ENCODE measurements around the gene PUM2.
"Not testable (repeated sequence)": the region's sequence is repeated elsewhere in the genome, so short reads cannot be mapped to it uniquely, and the experiment has no call there.

Gene PUM2

DNA sequence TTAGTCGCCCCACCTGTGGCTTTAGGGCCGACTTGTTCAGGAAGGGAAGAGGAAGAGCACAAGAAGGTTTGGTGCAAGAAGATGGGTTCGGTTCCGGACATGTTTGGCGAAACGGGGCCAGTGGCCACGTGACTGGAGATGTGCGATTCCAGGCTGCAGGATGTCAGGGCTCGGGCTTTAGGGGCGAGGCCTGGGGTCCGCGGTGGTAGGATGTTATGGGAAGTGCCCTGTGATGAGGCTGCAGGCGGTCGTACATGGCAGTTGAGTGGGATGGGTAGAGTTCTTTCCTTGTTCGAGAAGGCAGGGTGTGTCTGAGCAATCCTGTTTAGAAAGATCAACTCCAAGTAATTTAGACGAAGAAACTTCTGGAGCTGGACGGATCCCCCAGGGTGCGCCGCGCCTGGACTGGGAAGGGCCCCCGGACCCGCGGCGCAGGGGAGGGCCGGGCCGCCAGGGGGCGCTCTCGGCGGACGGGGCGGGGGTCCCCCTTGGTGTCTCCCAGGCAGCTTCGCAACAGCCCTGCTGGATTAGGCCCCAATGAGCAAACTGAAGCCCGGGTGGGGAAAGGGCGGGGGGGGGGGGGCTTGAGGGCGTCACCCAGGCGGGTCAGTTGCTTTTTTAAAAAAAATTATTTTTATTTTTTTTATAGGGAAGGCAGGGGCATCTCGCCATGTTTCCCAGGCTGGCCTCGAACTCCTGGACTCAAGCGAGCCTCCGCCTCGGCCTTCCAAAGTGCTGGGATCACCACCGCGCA is 108.5 kb downstream of the PUM2 start:
- Histone ChIP-seq H3K9ac (ENCODE audit: low read depth in 1 of 2, low read length in 2 of 2) (no peak overlapping the region), H3K27ac (ENCODE audit: low read depth in 2 of 2, low read length in 2 of 2) (no peak overlapping the region), H3K4me1 (ENCODE audit: control insufficient read depth in 2 of 2, insufficient read depth in 2 of 2, low read length in 2 of 2) (no peaks in the 10 kb centered on the region), H3K4me3 (ENCODE audit: low read length in 2 of 2) (no peak overlapping the region), H3K9me3 (ENCODE audit: control insufficient read depth in 2 of 2, low read length in 2 of 2) (no peaks in the 10 kb centered on the region), H3K36me3 (ENCODE audit: control insufficient read depth in 2 of 2, insufficient read depth in 2 of 2, low read length in 2 of 2) (peaks cover 1 to 3% of the 10 kb centered on the region in 2 donors), H3K27me3 (ENCODE audit: control insufficient read depth in 2 of 2, insufficient read depth in 2 of 2, low read length in 2 of 2) (no peaks in the 10 kb centered on the region)

GRCh38 chr2:20240291-20240690 is 110.4 kb downstream of the PUM2 start:
- not testable (repeated sequence) for H3K36me3 ChIP-seq (ENCODE audit: control insufficient read depth in 2 of 2, insufficient read depth in 2 of 2, low read length in 2 of 2); H3K27ac ChIP-seq (ENCODE audit: low read depth in 2 of 2, low read length in 2 of 2); H3K9ac ChIP-seq (ENCODE audit: low read depth in 1 of 2, low read length in 2 of 2); H3K4me1 ChIP-seq (ENCODE audit: control insufficient read depth in 2 of 2, insufficient read depth in 2 of 2, low read length in 2 of 2); H3K27me3 ChIP-seq (ENCODE audit: control insufficient read depth in 2 of 2, insufficient read depth in 2 of 2, low read length in 2 of 2); H3K9me3 ChIP-seq (ENCODE audit: control insufficient read depth in 2 of 2, low read length in 2 of 2); H3K4me3 ChIP-seq (ENCODE audit: low read length in 2 of 2)

- H3K27ac ChIP-seq (ENCODE audit: low read depth in 2 of 2, low read length in 2 of 2), result no peak overlapping the region
- no peak overlapping the region for H3K9ac ChIP-seq (ENCODE audit: low read depth in 1 of 2, low read length in 2 of 2)
- no peaks in the 10 kb centered on the region for H3K36me3 ChIP-seq (ENCODE audit: control insufficient read depth in 2 of 2, insufficient read depth in 2 of 2, low read length in 2 of 2)
- H3K27me3 ChIP-seq (ENCODE audit: control insufficient read depth in 2 of 2, insufficient read depth in 2 of 2, low read length in 2 of 2), result no peaks in the 10 kb centered on the region
- no peak overlapping the region for H3K4me3 ChIP-seq (ENCODE audit: low read length in 2 of 2)
- H3K9me3 ChIP-seq (ENCODE audit: control insufficient read depth in 2 of 2, low read length in 2 of 2), result no peaks in the 10 kb centered on the region
- H3K4me1 ChIP-seq (ENCODE audit: control insufficient read depth in 2 of 2, insufficient read depth in 2 of 2, low read length in 2 of 2), result peaks cover 5 to 15% of the 10 kb centered on the region in 2 donors
Observed at GRCh38 chr2:20236496-20236895, 114.1 kb downstream of the PUM2 start.

DNA sequence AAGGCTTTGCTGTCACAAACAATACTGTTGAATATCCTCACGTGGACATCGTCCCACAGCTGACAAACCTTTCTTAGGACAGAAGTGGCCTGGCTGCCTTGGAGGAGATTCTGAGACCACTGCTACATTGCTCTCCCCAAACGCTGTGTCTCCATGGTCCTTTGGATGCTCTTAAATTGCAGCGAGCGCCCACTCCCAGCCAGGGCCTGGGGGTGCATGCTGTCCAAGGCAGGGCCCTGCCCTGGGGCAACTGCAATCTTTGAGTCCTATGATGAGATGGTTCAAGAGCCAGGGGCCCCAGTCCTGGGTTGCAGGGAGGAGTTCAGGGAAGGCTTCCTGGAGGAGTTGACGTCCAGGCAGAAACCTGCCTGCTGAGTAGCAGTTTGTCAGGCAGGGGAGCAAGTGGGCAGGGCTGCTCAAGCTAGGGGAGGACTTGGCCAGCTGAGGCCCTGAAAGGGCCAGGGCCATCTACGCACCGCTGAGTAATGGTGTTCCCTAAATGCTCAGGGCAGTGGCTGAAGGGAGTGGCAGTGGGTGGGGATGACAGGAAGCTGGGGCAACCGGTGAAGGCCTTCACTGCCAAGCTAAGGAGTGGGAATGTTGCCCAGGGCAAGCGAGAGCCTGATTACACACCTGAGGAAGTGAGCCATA is 114.9 kb downstream of the PUM2 start:
- Histone ChIP-seq H3K9ac (ENCODE audit: low read depth in 1 of 2, low read length in 2 of 2) (peak overlapping the region in 1 of 2 donors; percentile 5), H3K9me3 (ENCODE audit: control insufficient read depth in 2 of 2, low read length in 2 of 2) (no peaks in the 10 kb centered on the region), H3K4me1 (ENCODE audit: control insufficient read depth in 2 of 2, insufficient read depth in 2 of 2, low read length in 2 of 2) (peaks cover 10 to 22% of the 10 kb centered on the region in 2 donors), H3K4me3 (ENCODE audit: low read length in 2 of 2) (no peak overlapping the region), H3K27ac (ENCODE audit: low read depth in 2 of 2, low read length in 2 of 2) (peak overlapping the region; percentile 13 to 16), H3K36me3 (ENCODE audit: control insufficient read depth in 2 of 2, insufficient read depth in 2 of 2, low read length in 2 of 2) (no peaks in the 10 kb centered on the region), H3K27me3 (ENCODE audit: control insufficient read depth in 2 of 2, insufficient read depth in 2 of 2, low read length in 2 of 2) (no peaks in the 10 kb centered on the region)

DNA sequence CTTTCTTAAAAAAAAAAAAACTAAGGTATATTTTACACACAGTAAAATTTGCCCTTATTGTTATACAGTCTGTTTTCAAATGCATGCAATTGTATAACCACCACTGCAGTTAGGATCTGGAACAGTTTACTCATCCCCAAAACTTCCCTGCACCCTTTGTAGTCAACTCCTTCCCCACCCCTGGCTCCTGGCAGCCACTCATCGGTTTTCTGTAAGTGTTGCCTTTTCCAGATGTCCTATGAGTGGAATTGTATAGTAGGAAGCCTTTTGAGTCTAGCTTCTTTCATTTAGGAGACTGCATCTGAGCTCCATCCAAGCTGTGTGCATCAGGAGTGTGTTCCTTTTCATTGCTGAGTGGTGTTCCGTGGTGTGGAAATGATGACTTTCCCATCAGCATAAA is 116.0 kb downstream of the PUM2 start:
- H3K27me3 ChIP-seq (ENCODE audit: control insufficient read depth in 2 of 2, insufficient read depth in 2 of 2, low read length in 2 of 2); H3K4me3 ChIP-seq (ENCODE audit: low read length in 2 of 2); H3K36me3 ChIP-seq (ENCODE audit: control insufficient read depth in 2 of 2, insufficient read depth in 2 of 2, low read length in 2 of 2); H3K9ac ChIP-seq (ENCODE audit: low read depth in 1 of 2, low read length in 2 of 2); H3K27ac ChIP-seq (ENCODE audit: low read depth in 2 of 2, low read length in 2 of 2); H3K9me3 ChIP-seq (ENCODE audit: control insufficient read depth in 2 of 2, low read length in 2 of 2): not testable (repeated sequence)
- peaks cover 10 to 24% of the 10 kb centered on the region in 2 donors for H3K4me1 ChIP-seq (ENCODE audit: control insufficient read depth in 2 of 2, insufficient read depth in 2 of 2, low read length in 2 of 2)

DNA sequence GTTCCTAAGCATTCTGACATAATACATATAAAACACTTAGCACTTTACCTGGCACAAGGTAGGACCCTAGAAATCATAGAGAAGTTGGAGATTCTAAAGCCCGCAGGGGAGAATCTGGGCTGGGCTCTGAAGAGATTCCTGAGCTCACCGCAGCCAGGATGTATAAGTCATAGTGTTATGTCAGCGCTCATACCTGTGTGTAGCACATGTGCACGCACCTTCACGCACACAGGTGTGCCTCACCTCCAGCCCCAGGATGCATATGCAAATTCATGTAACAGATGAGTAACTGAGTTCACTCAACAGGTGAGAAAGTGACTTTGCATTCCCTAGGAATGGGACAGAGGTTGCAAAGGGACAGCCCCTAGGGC is 117.8 kb downstream of the PUM2 start:
- Histone ChIP-seq H3K4me1 (ENCODE audit: control insufficient read depth in 2 of 2, insufficient read depth in 2 of 2, low read length in 2 of 2) (peaks cover 10 to 24% of the 10 kb centered on the region in 2 donors), H3K4me3 (ENCODE audit: low read length in 2 of 2) (no peak overlapping the region), H3K9me3 (ENCODE audit: control insufficient read depth in 2 of 2, low read length in 2 of 2) (no peaks in the 10 kb centered on the region), H3K27ac (ENCODE audit: low read depth in 2 of 2, low read length in 2 of 2) (peak overlapping the region in 1 of 2 donors; percentile 84), H3K36me3 (ENCODE audit: control insufficient read depth in 2 of 2, insufficient read depth in 2 of 2, low read length in 2 of 2) (no peaks in the 10 kb centered on the region), H3K9ac (ENCODE audit: low read depth in 1 of 2, low read length in 2 of 2) (no peak overlapping the region), H3K27me3 (ENCODE audit: control insufficient read depth in 2 of 2, insufficient read depth in 2 of 2, low read length in 2 of 2) (no peaks in the 10 kb centered on the region)

DNA sequence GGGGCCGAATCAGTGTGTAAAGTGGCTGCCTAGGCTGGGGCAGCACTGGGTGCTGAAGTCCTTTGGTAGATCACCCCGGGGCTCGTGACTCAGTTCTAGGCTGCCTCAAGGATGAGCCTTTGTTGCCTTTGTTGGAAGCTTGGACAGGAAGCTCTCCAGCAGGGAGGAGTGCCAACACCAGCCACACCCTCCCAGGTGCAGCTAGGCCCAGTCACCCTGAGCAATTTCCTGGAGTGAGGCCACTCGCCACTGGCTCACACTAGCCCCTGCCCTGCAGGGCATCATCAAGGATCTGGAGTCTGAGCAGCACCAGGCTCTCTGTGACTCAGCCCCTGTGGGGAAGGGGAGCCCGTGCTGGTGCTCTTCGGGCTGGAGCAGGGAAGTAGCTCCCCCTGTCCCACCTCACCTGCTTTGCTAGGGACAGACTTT is 119.0 kb downstream of the PUM2 start:
- no peak overlapping the region for H3K4me3 ChIP-seq (ENCODE audit: low read length in 2 of 2)
- H3K4me1 ChIP-seq (ENCODE audit: control insufficient read depth in 2 of 2, insufficient read depth in 2 of 2, low read length in 2 of 2), result peaks cover 10 to 24% of the 10 kb centered on the region in 2 donors
- no peaks in the 10 kb centered on the region for H3K9me3 ChIP-seq (ENCODE audit: control insufficient read depth in 2 of 2, low read length in 2 of 2)
- peak overlapping the region; percentile 59 to 63 for H3K9ac ChIP-seq (ENCODE audit: low read depth in 1 of 2, low read length in 2 of 2)
- no peaks in the 10 kb centered on the region for H3K27me3 ChIP-seq (ENCODE audit: control insufficient read depth in 2 of 2, insufficient read depth in 2 of 2, low read length in 2 of 2)
- no peaks in the 10 kb centered on the region for H3K36me3 ChIP-seq (ENCODE audit: control insufficient read depth in 2 of 2, insufficient read depth in 2 of 2, low read length in 2 of 2)
- peak overlapping the region; percentile 83 to 84 for H3K27ac ChIP-seq (ENCODE audit: low read depth in 2 of 2, low read length in 2 of 2)

DNA sequence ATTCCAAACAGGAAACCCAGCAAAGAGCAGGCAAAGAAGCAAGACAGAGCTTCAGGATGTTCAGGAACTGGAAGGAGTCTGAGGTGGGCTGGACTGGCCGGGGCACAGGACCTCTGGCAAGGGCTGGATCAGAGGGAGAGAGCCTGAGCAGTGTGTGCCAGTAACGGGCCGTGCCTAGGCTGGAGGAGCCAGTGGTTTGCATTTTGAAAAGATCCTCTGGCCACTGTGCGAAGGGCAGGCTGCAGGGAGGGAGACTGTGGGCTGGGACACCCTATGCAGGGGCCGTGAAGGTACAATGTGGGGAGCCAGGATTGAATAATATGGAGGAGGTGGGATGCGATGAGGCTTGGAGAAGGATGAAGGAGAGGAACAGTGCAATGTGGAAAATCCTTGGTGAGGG is 119.5 kb downstream of the PUM2 start:
- Histone ChIP-seq H3K4me3 (ENCODE audit: low read length in 2 of 2) (no peak overlapping the region), H3K36me3 (ENCODE audit: control insufficient read depth in 2 of 2, insufficient read depth in 2 of 2, low read length in 2 of 2) (no peaks in the 10 kb centered on the region), H3K27me3 (ENCODE audit: control insufficient read depth in 2 of 2, insufficient read depth in 2 of 2, low read length in 2 of 2) (no peaks in the 10 kb centered on the region), H3K9ac (ENCODE audit: low read depth in 1 of 2, low read length in 2 of 2) (peak overlapping the region; percentile 59 to 63), H3K4me1 (ENCODE audit: control insufficient read depth in 2 of 2, insufficient read depth in 2 of 2, low read length in 2 of 2) (peaks cover 14 to 25% of the 10 kb centered on the region in 2 donors), H3K27ac (ENCODE audit: low read depth in 2 of 2, low read length in 2 of 2) (peak overlapping the region; percentile 83 to 84), H3K9me3 (ENCODE audit: control insufficient read depth in 2 of 2, low read length in 2 of 2) (no peaks in the 10 kb centered on the region)

DNA sequence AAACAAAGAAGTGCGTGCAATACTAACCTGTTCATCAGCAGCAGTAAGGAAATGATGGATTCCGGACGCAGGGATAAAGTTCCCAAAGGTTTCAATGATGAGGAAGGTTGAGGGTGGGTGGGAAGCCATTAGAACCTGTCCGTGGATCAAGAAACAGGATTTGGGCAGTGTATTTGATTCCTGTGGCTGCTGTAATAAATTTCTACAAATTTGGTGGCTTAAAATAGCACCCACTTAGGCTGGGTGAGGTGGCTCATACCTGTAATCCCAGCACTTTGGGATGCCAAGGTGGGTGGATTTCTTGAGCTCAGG is 120.6 kb downstream of the PUM2 start:
- Histone ChIP-seq H3K4me1 (ENCODE audit: control insufficient read depth in 2 of 2, insufficient read depth in 2 of 2, low read length in 2 of 2) (peaks cover 17 to 26% of the 10 kb centered on the region in 2 donors), H3K27ac (ENCODE audit: low read depth in 2 of 2, low read length in 2 of 2) (no peak overlapping the region), H3K9ac (ENCODE audit: low read depth in 1 of 2, low read length in 2 of 2) (no peak overlapping the region), H3K36me3 (ENCODE audit: control insufficient read depth in 2 of 2, insufficient read depth in 2 of 2, low read length in 2 of 2) (no peaks in the 10 kb centered on the region), H3K9me3 (ENCODE audit: control insufficient read depth in 2 of 2, low read length in 2 of 2) (no peaks in the 10 kb centered on the region), H3K27me3 (ENCODE audit: control insufficient read depth in 2 of 2, insufficient read depth in 2 of 2, low read length in 2 of 2) (no peaks in the 10 kb centered on the region), H3K4me3 (ENCODE audit: low read length in 2 of 2) (no peak overlapping the region)

DNA sequence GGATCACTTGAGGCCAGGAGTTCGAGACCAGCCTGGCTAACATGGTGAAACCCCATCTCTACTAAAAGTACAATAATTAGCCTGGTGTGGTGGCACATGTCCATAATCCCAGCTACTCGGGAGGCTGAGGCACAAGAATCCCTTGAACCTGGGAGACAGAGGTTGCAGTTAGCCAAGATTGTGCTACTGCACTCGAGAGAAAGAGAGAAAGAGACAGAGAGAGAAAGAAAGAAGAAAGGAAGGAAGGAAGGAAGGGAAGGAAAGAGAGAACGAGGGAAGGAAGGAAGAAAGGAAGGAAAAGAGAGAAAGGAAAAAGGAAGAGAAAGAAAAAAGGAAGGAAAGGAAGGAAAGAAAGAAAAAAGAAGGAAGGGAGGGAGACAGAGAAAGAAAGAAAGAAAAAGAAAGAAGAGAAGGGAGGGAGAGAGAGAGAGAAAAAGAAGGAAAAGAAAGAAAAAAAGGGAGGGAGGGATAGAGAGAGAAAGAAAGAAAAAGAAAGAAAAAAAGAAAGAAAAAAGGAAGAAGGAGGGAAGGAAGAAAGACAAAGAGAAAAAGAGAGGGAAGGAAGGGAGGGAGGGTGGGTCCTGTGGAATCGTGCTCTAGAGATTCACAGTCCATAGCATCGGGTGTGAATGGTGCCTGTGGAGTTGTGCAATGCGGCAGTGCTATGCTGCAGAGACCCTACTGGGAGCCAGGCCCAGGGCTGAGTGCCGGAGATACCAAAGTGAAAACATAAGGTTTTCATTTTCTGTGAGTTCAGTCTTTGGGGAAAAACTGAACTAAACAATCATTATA is 121.1 kb downstream of the PUM2 start:
- Histone ChIP-seq H3K4me1 (ENCODE audit: control insufficient read depth in 2 of 2, insufficient read depth in 2 of 2, low read length in 2 of 2) (peaks cover 17 to 26% of the 10 kb centered on the region in 2 donors), H3K27ac (ENCODE audit: low read depth in 2 of 2, low read length in 2 of 2) (no peak overlapping the region), H3K4me3 (ENCODE audit: low read length in 2 of 2) (no peak overlapping the region)

More for the DNA sequence above, 121.1 kb downstream of the PUM2 start:
- Histone ChIP-seq H3K9ac (ENCODE audit: low read depth in 1 of 2, low read length in 2 of 2) (no peak overlapping the region), H3K36me3 (ENCODE audit: control insufficient read depth in 2 of 2, insufficient read depth in 2 of 2, low read length in 2 of 2) (no peaks in the 10 kb centered on the region), H3K9me3 (ENCODE audit: control insufficient read depth in 2 of 2, low read length in 2 of 2) (no peaks in the 10 kb centered on the region), H3K27me3 (ENCODE audit: control insufficient read depth in 2 of 2, insufficient read depth in 2 of 2, low read length in 2 of 2) (no peaks in the 10 kb centered on the region)
